HG03045 (cell line): ENCODE results near the gene JOSD2.
"Not testable (repeated sequence)": the region's sequence is repeated elsewhere in the genome, so short reads cannot be mapped to it uniquely, and the experiment has no call there.

Source experiments
- ATAC-seq: cut with Tn5 transposase; IDR thresholded peaks from one replicate; pipeline ENCODE4 v1.9.1; 2021; ENCODE audit warnings: mild to moderate bottlenecking, moderate library complexity; ENCODE audit not compliant: unreplicated experiment

JOSD2 gene

DNA sequence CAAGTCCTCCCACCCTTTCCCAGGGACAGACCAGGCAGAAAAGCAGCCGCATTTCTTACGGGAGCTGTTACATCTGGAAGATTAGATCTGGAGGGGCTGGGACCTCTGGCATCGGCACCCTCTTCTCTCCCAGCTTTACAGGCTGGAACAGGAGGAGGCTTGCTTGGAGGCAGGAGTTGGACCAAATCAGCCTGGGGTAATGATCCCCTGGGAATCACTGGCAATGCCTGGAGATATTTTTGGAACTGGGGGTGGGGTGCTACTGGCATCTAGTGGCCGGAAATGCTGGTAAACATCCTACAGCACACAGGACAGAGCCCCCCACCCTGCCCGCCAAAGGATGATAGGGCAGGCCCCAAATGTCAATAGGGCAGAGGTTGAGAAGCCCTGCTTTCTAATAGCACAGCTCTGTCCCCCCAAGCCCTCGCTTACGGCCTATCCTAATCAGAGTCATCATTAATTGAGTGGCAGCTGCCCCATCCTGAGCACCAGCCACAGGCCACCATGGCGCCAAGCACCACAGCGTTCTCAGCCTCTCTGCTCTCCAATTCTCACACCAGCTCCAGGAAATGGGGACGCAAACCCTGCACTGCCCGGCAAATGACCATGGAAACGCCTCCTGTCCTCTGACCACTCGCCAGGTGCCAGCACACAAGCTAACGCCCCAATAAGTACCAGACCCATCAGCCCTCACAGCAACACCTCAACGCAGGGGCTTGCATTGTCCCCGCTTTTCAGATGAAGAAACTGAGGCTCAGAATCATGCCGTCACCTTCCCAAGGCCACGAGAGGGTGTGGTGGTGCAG is 36.6 kb upstream of the JOSD2 start:
- ATAC-seq: no peak

DNA sequence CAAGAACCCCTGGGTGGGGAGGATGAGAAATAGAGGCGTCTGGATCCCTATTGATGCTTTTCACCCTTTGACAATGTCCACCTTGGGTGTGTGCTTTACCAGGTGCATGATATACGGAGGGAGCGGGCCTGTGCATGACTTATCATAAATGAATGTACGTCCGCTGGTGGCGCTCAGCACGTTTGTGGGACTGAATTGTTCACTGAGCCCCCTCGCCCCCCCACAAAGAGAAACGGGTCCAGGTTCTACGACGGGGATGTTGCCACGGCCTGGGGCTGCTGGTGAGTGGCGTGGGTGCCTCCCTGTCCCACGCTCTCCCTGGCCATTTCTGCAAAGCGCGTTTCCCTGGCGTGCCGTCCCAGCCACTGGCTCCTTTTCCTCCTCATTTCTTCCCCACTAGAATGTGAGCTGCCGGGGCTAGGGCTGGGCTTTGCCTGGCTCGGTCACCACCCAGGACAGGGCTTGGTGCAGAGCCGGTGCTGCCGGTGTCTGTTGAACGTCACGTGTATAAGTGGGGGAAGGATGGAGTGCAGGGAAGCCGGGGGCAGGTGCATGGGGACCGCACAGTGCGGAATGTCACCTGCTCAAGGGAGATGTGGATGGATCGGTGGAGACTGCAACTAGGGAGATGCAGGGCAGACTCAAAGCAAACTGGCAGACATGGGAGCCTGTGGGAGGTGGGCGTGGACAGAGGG is 35.7 kb upstream of the JOSD2 start:
- no peak for ATAC-seq

DNA sequence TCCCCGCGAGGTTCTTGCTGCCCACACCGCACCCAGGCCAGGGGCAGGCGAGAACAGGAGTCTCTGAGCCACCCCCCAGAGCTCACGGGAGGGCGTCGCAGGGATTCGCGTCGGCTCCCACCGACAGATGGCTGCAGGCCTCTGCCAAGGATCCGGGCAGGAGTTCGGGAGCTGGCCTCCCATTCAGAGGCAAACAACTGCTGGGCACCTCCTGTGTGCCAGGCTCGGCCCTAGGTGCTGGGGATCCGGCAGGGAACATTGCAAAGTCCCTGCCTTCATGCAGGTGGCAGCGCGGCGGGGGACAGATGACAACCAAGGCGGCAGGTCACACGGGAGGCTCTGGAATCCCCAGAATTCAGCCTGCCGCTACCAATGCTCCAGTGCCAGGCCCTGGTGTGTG is 32.0 kb upstream of the JOSD2 start:
- no peak for ATAC-seq

DNA sequence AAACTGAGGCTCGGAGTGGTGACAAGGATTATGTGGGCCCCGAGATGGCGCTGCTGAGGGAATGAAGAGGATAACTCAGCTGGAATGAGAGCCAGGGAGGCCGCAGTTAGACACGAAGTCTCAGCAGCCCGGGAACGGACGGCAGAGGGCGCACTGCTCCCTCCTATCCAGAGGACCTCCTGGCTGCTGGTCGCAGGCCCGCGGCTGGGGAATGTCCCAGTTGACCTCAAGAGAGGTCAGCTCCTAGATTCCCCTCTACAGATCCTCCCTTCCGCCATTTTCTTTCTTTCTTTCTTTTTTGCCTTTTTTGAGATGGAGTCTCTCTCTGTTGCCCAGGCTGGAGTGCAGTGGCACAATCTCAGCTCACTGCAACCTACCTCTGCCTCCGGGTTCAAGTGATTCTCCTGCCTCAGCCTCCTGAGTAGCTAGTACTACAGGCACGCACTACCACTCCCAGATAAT is 26.8 kb upstream of the JOSD2 start:
- no peak for ATAC-seq

DNA sequence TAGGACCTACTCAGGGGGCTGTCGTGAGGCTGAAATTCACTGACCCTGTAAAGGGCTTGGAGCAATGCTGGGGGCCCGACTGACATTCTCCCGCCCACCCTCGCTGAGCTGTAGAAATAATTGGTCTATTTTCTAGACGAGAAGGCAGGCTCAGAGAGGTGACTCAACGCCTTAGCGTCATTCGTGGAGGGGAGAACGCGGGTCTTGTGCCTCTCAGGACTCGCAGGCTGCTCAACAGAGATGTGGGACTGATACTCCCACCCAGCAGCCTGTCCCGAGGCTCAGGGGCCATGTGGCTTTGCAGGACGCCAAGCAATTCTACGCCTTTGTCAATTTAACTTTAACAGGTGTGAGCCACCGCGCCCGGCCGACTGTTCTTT is 26.3 kb upstream of the JOSD2 start:
- no peak for ATAC-seq

DNA sequence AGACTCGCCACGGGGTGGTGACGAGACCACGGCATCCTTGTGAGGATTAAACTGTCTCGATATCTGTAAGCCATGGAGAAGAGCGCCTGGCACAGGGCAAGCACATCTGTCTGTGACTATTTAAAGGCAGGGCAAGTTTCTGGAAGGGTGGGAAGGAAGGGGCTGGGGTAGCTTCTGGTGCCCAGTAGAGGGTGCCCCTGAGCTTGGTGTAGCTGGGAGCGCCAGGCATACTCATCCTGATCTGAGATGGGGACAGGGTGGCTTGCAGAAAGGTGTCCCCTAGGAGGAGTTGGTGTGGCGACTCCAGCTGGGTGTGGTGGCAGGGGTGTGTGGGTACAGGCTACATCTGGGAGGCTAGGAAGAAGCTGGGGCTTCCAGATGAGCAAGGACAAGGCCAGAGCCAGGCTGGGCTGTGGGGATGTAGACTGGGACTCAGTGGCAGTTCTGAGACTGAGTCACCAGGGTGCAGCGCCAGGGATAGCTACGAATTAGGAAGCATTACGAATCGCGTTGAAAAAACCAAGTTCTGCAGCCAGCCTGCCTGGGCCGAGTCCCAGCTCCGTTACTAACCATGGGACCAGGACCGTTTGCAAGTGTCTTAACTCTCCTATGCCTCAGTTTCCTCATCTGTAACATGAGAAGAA is 25.8 kb upstream of the JOSD2 start:
- no peak for ATAC-seq

DNA sequence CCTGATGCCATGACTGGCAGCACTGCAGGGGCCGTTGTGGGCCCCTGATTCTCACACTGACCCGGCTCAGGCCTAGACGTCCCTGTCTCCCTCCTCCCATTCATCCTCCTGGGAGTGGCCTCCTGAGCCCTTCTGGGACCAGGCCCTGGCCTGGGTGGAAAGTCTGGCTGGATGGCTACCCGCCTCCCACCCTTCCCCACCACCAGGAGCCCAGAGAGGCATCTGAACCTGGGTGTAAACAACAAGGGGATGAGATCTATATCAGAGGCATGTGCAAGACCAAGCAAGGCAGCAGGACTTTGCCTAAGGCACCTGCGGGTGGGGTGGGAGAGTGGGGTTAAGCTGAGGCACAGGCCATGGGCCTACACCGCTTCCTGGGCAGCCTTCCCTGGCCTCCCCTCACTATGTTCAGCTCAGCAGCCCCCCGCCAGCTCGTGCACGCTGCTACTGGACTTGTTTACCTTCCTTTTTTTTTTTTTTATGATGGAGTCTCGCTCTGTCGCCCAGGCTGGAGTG is 24.7 kb upstream of the JOSD2 start:
- ATAC-seq: no peak

DNA sequence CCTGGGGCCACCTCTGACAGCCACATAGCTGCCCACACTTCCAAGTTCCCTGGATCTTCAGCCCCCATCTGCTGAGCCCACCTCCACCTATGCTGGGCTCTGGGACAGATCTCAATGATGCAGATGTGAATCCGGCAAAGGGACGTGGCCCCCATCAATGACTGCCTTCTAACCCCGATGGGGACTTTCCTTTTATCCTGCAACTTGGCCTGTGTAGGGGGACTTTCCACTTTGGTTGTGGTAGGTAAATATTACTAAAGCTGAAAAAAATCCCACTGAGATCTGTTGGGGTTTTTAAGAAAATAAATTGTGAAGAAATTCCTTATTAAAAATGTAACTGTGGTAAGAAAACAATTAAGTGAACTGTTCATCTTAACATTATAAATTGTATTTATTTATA is 23.5 kb upstream of the JOSD2 start:
- ATAC-seq: no peak

DNA sequence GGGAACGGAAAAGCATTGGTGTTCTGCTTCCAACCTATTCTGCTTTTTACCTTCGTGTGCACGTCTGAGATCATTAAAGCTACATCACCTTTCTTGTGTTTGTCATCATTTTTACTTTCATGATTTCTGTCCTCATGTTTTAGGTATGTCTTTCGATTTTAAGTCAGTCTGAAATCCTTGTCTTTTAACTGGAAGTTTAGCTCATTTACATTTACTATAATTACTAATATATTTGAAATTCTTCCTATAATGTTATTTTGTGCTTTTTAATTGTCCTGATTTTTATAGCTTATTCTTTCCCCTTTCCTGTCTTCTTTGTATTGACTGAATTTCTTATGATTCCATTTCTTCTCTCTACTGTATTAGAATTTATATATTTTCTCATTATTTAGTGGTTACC is 22.0 kb upstream of the JOSD2 start:
- ATAC-seq: no peak

DNA sequence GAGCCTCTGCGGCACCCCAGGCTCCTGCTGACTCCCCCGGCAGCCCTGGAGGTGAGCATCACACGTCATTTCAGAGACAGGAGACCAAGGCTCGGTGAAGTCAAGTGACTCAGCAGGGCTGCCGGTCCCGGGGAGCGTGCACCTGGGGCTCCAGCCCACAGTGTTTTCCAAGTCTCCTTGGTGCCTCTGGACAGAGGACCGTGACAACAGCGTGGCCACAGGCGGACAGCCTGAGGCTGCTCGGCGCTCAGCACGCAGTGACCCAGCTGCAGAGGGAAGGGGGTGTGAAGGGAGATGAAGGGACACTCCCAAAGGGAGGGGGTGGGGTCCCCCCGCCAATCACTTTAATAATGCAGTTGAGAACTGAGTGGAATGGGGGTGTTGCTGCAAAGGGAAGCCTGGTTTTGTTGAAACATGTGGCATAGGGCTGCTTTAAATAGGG is 20.2 kb upstream of the JOSD2 start:
- no peak for ATAC-seq

DNA sequence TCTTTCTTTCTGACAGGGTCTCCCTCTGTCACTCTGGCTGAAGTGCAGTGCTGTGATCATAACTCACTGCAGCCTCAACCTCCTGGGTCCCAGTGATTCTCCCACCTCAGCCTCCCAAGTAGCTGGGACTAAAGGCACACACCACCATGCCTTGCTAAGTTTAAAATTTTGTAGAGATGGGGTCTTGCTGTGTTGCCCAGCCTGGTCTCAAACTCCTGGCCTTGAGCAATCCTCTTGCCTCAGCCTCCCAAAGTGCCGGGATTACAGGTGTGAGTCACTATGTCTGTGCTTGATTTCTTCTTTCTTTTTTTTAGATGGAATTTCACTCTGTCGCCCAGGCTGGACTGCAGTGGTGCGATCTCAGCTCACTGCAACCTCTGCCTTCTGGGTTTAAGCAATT is 17.1 kb upstream of the JOSD2 start:
- not testable (repeated sequence) for ATAC-seq

DNA sequence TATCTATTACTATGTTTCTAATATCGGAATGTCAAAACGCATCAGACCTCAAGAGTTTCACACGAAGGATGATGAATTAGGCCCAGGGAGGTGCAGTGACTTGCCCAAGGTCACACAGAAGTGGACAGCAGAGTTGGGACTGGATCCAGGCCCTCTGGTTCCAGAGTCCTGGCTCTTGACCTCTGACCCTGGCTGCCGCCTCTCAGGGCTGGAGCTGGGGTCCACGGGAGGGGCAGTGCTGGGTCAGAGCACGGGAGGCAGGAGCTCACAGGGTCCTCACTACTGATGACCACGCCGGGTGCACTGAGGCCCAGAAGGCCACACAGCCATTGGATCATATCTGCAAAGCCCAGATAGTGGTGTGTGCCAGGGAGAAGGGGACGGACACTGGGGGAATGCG is 11.9 kb upstream of the JOSD2 start:
- ATAC-seq: no peak

DNA sequence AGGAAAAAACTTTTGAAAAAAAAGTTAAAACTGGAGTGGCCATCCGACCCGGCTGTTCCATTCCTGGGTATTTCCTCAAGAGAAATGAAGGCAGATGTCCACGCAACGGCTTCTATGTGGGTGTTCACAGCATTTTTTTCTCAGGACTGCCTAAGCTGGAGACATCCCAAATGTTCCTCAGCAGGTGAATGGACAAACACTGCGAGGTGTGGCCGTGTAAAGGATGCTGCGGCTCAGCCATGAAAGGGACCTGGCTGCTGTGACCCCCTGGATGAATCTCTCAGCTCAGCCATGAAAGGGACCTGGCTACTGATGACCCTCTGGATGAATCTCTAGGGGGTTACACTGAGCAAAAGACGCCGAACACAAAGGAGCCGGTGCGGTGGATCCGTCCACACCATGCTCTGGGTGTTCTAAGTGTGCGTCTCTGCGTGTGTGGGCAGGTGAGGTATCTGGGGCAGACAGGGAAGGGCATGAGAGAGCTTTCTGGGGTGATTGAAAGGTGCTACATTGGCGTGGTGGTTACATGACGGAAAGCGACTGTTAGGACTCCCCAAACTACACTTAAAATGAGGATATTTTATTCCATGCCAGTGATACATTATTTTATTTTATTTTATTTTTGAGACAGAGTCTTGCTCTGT is 10.0 kb upstream of the JOSD2 start:
- no peak for ATAC-seq

DNA sequence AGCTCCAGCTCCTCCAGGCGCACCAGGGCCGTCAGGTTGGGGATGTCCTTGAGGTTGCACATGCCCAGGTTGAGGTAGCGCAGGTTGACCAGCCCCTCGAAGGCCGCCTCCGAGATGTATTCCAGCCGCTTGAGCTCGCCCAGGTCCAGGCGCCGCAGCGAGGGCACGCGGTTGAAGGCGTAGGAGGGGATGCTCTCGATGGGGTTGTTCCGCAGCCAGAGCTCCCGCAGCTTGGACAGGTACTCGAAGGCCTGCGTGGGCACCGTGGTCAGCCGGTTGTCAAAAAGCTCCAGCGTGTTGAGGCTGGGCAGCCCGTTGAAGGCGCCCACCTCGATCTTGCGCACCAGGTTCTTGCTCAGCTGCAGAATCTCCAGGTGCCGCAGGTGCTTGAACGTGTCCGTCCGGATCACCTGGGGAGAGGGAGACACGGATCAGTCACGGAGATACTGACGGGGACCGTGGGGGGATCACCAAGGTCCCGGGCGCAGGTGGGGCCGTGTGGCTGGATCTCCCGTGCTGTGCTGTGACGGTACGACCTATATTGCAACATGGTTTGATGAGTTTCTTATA is 8.1 kb upstream of the JOSD2 start:
- no peak for ATAC-seq

DNA sequence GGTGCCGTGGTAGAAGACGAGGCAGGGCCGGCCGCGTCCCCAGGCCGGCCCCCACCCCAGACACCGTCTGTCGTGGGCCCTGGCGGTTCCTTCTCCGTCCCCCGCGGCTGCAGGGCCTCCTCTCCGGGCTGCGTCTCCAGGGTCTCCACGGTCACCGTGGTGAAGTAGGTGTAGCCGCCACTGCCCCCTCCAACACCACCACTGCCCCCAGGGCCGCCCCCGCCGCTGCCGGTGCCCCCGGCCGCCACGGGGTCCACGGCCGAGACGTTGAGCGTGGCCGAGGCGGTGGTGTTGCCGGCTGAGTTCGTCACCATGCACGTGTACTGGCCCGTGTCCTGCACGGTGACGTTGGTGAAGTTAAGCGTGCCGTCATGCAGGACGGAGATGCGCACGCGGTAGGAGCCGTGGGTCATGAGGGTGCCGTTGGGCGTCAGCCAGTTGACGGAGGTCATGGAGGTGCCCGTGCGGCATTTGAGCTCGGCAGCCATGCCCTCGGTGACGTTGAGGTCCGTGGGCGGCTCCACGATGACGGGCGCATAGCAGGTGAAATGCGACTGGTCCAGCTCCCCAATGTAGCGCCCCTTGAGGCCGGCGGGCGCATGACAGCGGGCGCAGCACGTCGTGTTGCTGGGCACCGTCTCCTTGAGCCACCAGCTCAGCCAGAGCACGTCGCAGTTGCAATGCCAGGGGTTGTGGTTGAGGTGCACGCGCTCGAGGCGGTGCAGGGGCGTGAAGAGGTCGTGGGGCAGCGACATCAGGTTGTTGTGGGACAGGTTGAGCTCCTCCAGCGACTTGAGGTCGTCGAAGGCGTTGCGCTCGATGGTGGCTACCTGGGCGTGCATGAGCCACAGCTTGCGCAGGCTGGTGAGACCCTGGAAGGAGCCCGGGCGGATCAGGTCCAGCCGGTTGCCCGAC is 7.4 kb upstream of the JOSD2 start:
- no peak for ATAC-seq

DNA sequence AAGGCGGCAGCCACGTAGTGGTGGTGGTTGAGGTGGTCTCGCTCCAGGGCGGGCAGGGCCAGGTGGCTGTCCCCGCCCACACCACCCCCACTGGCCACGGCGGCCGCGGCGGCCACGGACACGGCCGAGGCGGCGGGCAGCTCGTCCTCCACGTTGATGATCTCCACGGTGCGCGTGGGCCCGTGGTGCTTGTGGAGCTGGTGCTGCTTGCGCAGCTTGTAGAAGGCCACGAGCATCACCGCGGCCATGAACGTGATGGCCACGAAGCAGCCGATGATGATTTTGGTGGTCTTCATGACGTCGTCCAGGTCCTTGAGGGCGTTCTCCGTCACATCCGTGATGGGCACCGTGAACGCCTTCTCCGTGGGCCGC is 6.7 kb upstream of the JOSD2 start:
- ATAC-seq: no peak

DNA sequence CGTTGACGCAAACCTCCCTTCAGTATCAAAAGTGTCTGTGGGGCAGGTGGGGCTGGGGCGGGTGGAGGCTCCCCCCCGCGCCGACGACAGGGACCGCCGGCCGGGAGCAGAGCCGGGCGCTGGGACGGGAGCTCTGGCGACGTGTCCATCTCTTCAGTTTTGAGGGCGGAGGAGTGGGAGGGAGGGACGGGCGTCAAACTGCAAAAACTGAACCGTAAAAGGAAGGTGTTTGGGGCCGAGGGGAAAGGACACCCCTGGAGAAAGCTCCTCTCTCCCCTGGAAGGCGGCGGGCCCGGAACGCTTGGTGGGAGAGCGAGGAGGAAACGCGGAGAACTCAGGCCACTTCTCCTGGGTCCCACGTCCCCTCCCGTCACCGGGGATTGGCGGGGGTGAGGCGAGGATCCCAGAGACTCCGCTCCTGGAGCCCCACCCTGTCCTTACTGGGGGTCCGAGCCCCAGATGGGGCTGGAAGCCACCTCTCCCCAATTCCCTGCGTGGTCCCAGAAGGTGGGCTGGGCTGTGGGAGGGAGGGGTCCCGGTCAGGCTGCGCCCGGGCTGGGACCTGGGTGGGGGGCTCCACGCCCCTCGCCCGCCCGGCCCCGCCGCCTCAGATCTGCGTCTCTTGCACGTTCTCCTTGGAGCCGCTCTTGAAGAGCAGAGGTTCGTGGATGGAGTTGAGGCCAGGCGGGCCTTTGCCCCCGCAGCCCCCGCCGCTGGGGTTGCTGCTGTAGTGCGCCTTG is 6.1 kb upstream of the JOSD2 start:
- no peak for ATAC-seq

DNA sequence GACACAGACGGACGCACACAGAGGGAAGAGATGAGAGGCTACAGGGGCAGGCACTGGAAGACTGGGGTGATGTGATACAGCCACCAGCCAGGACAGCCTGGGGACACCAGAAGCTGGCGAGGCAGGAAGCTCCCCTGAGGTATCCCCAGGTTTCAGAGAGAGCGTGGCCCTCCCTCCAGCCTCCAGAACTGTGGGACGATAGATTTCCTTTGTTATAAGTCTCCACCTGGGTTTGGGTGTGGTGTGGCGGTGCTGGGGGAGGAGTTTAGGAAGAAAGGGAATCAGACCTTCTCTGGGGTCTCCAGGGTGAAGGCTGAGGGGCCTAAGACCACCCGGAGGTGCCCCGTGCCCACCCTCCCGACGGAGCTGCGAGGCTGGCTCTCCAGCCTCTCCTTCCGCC is 5.5 kb upstream of the JOSD2 start:
- ATAC-seq: no peak

DNA sequence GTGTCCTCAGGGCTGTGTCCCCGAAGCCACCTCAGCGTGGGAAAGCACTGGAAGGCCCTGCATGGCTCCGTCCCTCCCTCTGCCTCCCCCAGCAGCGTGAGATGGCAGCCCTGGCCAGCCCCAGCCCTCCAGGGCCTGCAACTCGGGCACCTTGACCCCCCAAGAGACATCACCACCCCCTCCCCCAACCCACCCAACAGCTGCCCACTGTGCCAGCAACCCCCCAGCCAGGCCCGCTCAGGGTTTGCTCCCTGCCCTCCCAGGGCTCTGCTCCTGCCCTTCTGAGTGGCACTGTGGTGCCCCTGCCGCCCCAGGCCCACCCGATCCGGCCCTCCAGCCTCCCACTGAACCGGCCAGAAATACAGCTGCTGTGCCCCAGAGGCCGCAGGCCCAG is 4.2 kb upstream of the JOSD2 start:
- ATAC-seq: no peak
